RWPE2 (cell line): ENCODE results near the gene ORM1.

Source experiments
- ATAC-seq: fragments of 200-7000 bp; cut with Tn5 transposase; 3 replicates; pipeline ENCODE4 v1.9.1; 2021; ENCODE audit warnings: low read depth
- DNase-seq: peaks from one replicate; pipeline ENCODE4 v3.0.0-alpha.2; 2020; ENCODE audit warnings: low spot score
- H3K27ac ChIP-seq: fragments of 450-650 bp; 2 replicates; pipeline ENCODE4 v1.5.1; 2017; ENCODE audit warnings: mild to moderate bottlenecking; ENCODE audit not compliant: poor library complexity, severe bottlenecking
- H3K27me3 ChIP-seq: fragments of 250-450 bp; sonication (Bioruptor Pico); 2 replicates; pipeline ENCODE4 v1.5.1; 2021; ENCODE audit warnings: mild to moderate bottlenecking, moderate library complexity; ENCODE audit not compliant: insufficient read depth, poor library complexity, severe bottlenecking
- H3K36me3 ChIP-seq: fragments of 250-450 bp; sonication (Bioruptor Pico); 2 replicates; pipeline ENCODE4 v1.5.1; 2020; ENCODE audit warnings: low read depth, mild to moderate bottlenecking, moderate library complexity
- H3K4me1 ChIP-seq: fragments of 250-450 bp; sonication (Bioruptor Pico); 2 replicates; pipeline ENCODE4 v1.5.1; 2021; ENCODE audit warnings: mild to moderate bottlenecking, moderate library complexity; ENCODE audit not compliant: insufficient read depth, poor library complexity, severe bottlenecking
- H3K4me3 ChIP-seq: fragments of 250-450 bp; sonication (Bioruptor Pico); 2 replicates; pipeline ENCODE4 v1.5.1; 2021; ENCODE audit warnings: mild to moderate bottlenecking, moderate library complexity; ENCODE audit not compliant: severe bottlenecking
- H3K9me3 ChIP-seq: fragments of 250-450 bp; sonication (Bioruptor Pico); 2 replicates; pipeline ENCODE4 v1.5.1; 2021; ENCODE audit warnings: mild to moderate bottlenecking, moderate library complexity; ENCODE audit not compliant: severe bottlenecking
- TF ChIP-seq, protein P1 (sequence below): fragments of 450-650 bp; IDR thresholded peaks from one replicate; pipeline ENCODE4 v1.5.1; 2017; ENCODE audit warnings: mild to moderate bottlenecking, moderate library complexity; ENCODE audit not compliant: poor library complexity, severe bottlenecking

The ORM1 gene

GRCh38 chr9:114364134-114365041, 41.5 kb downstream of the ORM1 start:
- Histone ChIP-seq H3K4me1 (peaks cover 23% of the 10 kb centered on the region), H3K36me3 (peaks cover 16% of the 10 kb centered on the region), H3K9me3 (no peaks in the 10 kb centered on the region), H3K4me3 (no peak overlapping the region), H3K27me3 (no peaks in the 10 kb centered on the region), H3K27ac (peak overlapping the region; percentile 47)
- ATAC-seq: peak; percentile 75
- no peak for DNase-seq
- TF ChIP-seq, protein P1, sequence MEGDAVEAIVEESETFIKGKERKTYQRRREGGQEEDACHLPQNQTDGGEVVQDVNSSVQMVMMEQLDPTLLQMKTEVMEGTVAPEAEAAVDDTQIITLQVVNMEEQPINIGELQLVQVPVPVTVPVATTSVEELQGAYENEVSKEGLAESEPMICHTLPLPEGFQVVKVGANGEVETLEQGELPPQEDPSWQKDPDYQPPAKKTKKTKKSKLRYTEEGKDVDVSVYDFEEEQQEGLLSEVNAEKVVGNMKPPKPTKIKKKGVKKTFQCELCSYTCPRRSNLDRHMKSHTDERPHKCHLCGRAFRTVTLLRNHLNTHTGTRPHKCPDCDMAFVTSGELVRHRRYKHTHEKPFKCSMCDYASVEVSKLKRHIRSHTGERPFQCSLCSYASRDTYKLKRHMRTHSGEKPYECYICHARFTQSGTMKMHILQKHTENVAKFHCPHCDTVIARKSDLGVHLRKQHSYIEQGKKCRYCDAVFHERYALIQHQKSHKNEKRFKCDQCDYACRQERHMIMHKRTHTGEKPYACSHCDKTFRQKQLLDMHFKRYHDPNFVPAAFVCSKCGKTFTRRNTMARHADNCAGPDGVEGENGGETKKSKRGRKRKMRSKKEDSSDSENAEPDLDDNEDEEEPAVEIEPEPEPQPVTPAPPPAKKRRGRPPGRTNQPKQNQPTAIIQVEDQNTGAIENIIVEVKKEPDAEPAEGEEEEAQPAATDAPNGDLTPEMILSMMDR: no peak

GRCh38 chr9:114365194-114365593, 42.3 kb downstream of the ORM1 start:
- no peak overlapping the region for H3K4me3 ChIP-seq
- ATAC-seq: no peak
- H3K9me3 ChIP-seq: no peaks in the 10 kb centered on the region
- no peaks in the 10 kb centered on the region for H3K27me3 ChIP-seq
- H3K36me3 ChIP-seq: peaks cover 16% of the 10 kb centered on the region
- no peak for DNase-seq
- peaks cover 23% of the 10 kb centered on the region for H3K4me1 ChIP-seq
- H3K27ac ChIP-seq: peak overlapping the region; percentile 47
- TF ChIP-seq, protein P1: no peak

GRCh38 chr9:114366334-114367128, 43.6 kb downstream of the ORM1 start:
- Histone ChIP-seq H3K9me3 (no peaks in the 10 kb centered on the region), H3K27ac (peak overlapping the region; percentile 56), H3K4me1 (peaks cover 29% of the 10 kb centered on the region), H3K27me3 (no peaks in the 10 kb centered on the region), H3K4me3 (no peak overlapping the region), H3K36me3 (peaks cover 8% of the 10 kb centered on the region)
- DNase-seq: no peak
- TF ChIP-seq, protein P1: no peak
- ATAC-seq: peak; percentile 67

DNA sequence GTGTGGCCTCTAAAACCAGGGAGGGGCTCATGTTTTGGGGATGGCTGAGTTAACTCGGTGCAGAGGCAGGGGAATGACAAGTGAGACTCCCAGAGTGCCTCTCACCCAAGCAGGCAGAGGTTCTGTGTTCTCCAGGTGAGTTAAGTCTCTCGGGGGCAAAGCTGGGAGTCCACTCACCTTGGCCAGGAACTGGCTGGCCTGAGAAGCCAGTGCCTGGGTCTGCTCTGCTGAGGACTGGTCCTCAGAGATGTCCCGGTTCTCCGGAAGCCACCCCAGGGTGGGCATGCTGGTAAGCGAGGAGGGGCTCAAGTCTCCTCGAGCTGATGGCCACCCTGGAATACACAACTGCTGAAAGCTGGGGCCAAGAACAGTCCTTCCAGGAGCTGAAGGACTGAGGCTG, 44.5 kb downstream of the ORM1 start:
- Histone ChIP-seq H3K36me3 (no peaks in the 10 kb centered on the region; the same call in 1 of the 2 replicates), H3K27me3 (no peaks in the 10 kb centered on the region), H3K27ac (peak overlapping the region; percentile 56), H3K9me3 (no peaks in the 10 kb centered on the region), H3K4me3 (no peak overlapping the region), H3K4me1 (peaks cover 37% of the 10 kb centered on the region)
- TF ChIP-seq, protein P1: no peak
- no peak for DNase-seq
- ATAC-seq: no peak
